T-helper 1 cell treated with Interleukin-12 subunit alpha and Interleukin-12 subunit beta and Interleukin-4 antibody, amounts not matched to agents 30 ng/mL and 1 ng/mL, for 36 hours (primary cell): ENCODE data around the gene HUS1. TPM values are rescaled to one million over a fixed set of nuclear protein-coding genes. Genes with fewer than 3 reads are reported as not detected.
"Not testable (repeated sequence)": the region's sequence is repeated elsewhere in the genome, so short reads cannot be mapped to it uniquely, and the experiment has no call there.

Source experiments
- intact Hi-C: fragments of 100-400 bp; cut with micrococcal nuclease; formaldehyde crosslinking; loops from one replicate; pipeline ENCODE4 v1.15.1; 2024
- total RNA-seq: library from RNA; stranded (reverse); gene quantifications from 2 replicates; pipeline ENCODE4 v1.2.3, GENCODE V29; 2022

HUS1 gene
- total RNA-seq, 1 donor from 2014 or later: 38.8 TPM

- intact Hi-C loops: no loop called here
Measured at GRCh38 chr7:47931005-47932004, 48.1 kb downstream of the HUS1 start.

GRCh38 chr7:47924266-47924665, 55.1 kb downstream of the HUS1 start:
- intact Hi-C loops: no loop called here

- intact Hi-C loops: not testable (repeated sequence)
Measured at GRCh38 chr7:47923081-47923875, 56.1 kb downstream of the HUS1 start.

- intact Hi-C loops: not testable (repeated sequence)
Measured at GRCh38 chr7:47916514-47916913, 62.9 kb downstream of the HUS1 start.

GRCh38 chr7:47915616-47915976, 63.8 kb downstream of the HUS1 start:
- intact Hi-C loops: no loop called here

GRCh38 chr7:47914717-47915615, 64.4 kb downstream of the HUS1 start:
- intact Hi-C loops: no loop called here

Other genes with a start within 250 kb of the HUS1 start
- gene PKD1L1, start 31.1 kb downstream of the HUS1 start, total RNA-seq: 0.07 and 0.12 TPM in 2 replicates
- not detected in 2 replicates for gene SUN3, start 49.5 kb upstream of the HUS1 start, total RNA-seq
- gene C7orf57, start 55.9 kb upstream of the HUS1 start, total RNA-seq: 0.10 TPM in 1 of 2 replicates, not detected in the other
- gene UPP1, start 109.7 kb upstream of the HUS1 start, total RNA-seq: 79.4 and 79.6 TPM in 2 replicates
- gene ABCA13, start 191.8 kb upstream of the HUS1 start, total RNA-seq: 0.05 and 0.29 TPM in 2 replicates